HepG2 (cell line): ENCODE results near the gene SPINK9. TPM values are rescaled to one million over a fixed set of nuclear protein-coding genes. Genes with fewer than 3 reads are reported as not detected.

Experiments used
- AKNA ChIP-seq: sonication (generic); formaldehyde crosslinking; IDR thresholded peaks from 2 replicates; pipeline ENCODE4 v1.4.0; 2020; ENCODE audit warnings: missing genetic modification reagents, borderline replicate concordance
- ATF2 ChIP-seq: sonication (generic); formaldehyde crosslinking; IDR thresholded peaks from 2 replicates; pipeline ENCODE4 v1.4.0; 2020; ENCODE audit warnings: missing genetic modification reagents
- HOXD1 ChIP-seq: sonication (generic); formaldehyde crosslinking; IDR thresholded peaks from 2 replicates; pipeline ENCODE4 v1.5.0; 2020; ENCODE audit warnings: missing genetic modification reagents
- SOX6 ChIP-seq, 2 experiments: fragments of 450-650 bp in 1 of 2; sonication (generic) in 1 of 2; formaldehyde crosslinking in 1 of 2; IDR thresholded peaks; 2 replicates each; pipeline versions ENCODE4 v1.4.0 to v1.6.1; 2017 to 2020; ENCODE audit warnings: antibody characterized with exemption in 1 of 2, mild to moderate bottlenecking in 1 of 2, missing genetic modification reagents in 1 of 2
- SRY ChIP-seq: sonication (generic); formaldehyde crosslinking; IDR thresholded peaks from 2 replicates; pipeline ENCODE4 v1.8.0; 2022; ENCODE audit warnings: mild to moderate bottlenecking, missing genetic modification reagents
- ZNF34 ChIP-seq: sonication (generic); formaldehyde crosslinking; IDR thresholded peaks from 2 replicates; pipeline ENCODE4 v1.4.0; 2020; ENCODE audit warnings: mild to moderate bottlenecking, missing genetic modification reagents, borderline replicate concordance
- polyA plus RNA-seq, 8 experiments: library from polyadenylated mRNA; depleted of rRNA in 3 of 8; stranded (reverse) in 7 of 8; unstranded in 1 of 8; fragments of >200 nt; fragmentation: Illumina TruSeq in 4 of 8; extraction: Trizol in 4 of 8; gene quantifications; 2 replicates each; pipeline versions ENCODE4 v1.2.1 to v1.2.3, GENCODE V29; 2011 to 2016; ENCODE audit warnings: low read depth in 4 of 8, missing spikeins in 1 of 8, mixed read lengths in 1 of 8; ENCODE audit not compliant: insufficient read depth in 1 of 8
- total RNA-seq, 5 experiments: library from RNA; depleted of rRNA; stranded (reverse); fragments of >200 nt; fragmentation: Illumina TruSeq; extraction: Trizol; gene quantifications; 2 replicates each; pipeline ENCODE4 v1.2.3, GENCODE V29; 2016; ENCODE audit warnings: low read depth in 1 of 5

The SPINK9 gene
- total and polyA plus RNA-seq, 2 of the 13 experiments (the other 11 are each of a cell fraction or from before 2014, with no cell fraction given): not detected

GRCh38 chr5:148383564-148384379, 48.4 kb downstream of the SPINK9 start, which contains the start of gene FBXO38 (continued):
- no peak for TF ChIP-seq AKNA (CRISPR knock-in tag)
- TF ChIP-seq HOXD1: peak; percentile 51; the same call in 1 of the 2 replicates
- TF ChIP-seq ATF2 (CRISPR knock-in tag): peak; percentile 96
- TF ChIP-seq SOX6 (IDR thresholded peaks at IDR 0.05): no peak
- TF ChIP-seq SOX6 (CRISPR knock-in tag; IDR thresholded peaks at IDR 0.05): peak; percentile 77
- TF ChIP-seq ZNF34 (CRISPR knock-in tag): no peak; the same call in 1 of the 2 replicates
- no peak; the same call in 1 of the 2 replicates for TF ChIP-seq SRY (CRISPR knock-in tag)
- TF ChIP-seq, all 625 proteins: peak for 277
